K562 (cell line): Measurements from ENCODE around the gene AZU1. TPM values are rescaled to one million over a fixed set of nuclear protein-coding genes. Genes with fewer than 3 reads are reported as not detected.
A peak's percentile ranks its signal among the peaks of the same experiment; 100 is the strongest.

ENCODE experiments used
- ARNT ChIP-seq, 2 experiments: fragments of 450-650 bp; IDR thresholded peaks; 2 replicates each; pipeline ENCODE4 v1.6.1; 2016; ENCODE audit warnings: mild to moderate bottlenecking in 1 of 2
- ATF7 ChIP-seq: fragments of 450-650 bp; IDR thresholded peaks from 2 replicates; pipeline ENCODE4 v1.7.1; 2014; ENCODE audit warnings: mild to moderate bottlenecking, moderate library complexity
- BRD4 ChIP-seq: fragments of 200-600 bp; sonication (generic); IDR thresholded peaks from 2 replicates; pipeline ENCODE4 v1.6.1; 2017; ENCODE audit warnings: inconsistent platforms
- CHD4 ChIP-seq: fragments of 200-600 bp; sonication (generic); IDR thresholded peaks from 3 replicates; pipeline ENCODE4 v1.6.1; 2012; ENCODE audit warnings: low read depth, mild to moderate bottlenecking, mixed read lengths, low read length, inconsistent platforms; ENCODE audit not compliant: insufficient read depth, insufficient replicate concordance, poor library complexity, severe bottlenecking
- CXXC5 ChIP-seq: fragments of 250-450 bp; sonication (Bioruptor Pico); IDR thresholded peaks from 2 replicates; pipeline ENCODE4 v1.8.0; 2022; ENCODE audit warnings: inconsistent platforms, mild to moderate bottlenecking, moderate library complexity
- DDX20 ChIP-seq: fragments of 450-650 bp; IDR thresholded peaks from 2 replicates; pipeline ENCODE4 v1.6.1; 2016; ENCODE audit warnings: missing genetic modification characterization, low read depth, mild to moderate bottlenecking, missing compliant biosample characterization, moderate library complexity
- ETV1 ChIP-seq: fragments of 450-650 bp; conservative IDR thresholded peaks from 2 replicates; pipeline ENCODE4 v1.6.1; 2016; ENCODE audit warnings: missing genetic modification characterization, control low read depth, low read depth, missing compliant biosample characterization
- FUS ChIP-seq: fragments of 200-400 bp; formaldehyde crosslinking; optimal IDR thresholded peaks from 2 replicates; pipeline ENCODE3; 2017; ENCODE audit warnings: low read depth, low read length
- GTF2E2 ChIP-seq: fragments of 200-800 bp; sonication (Bioruptor generic); IDR thresholded peaks from 2 replicates; pipeline ENCODE4 v1.6.1; 2016; ENCODE audit warnings: missing genetic modification characterization, missing compliant biosample characterization
- POLR2AphosphoS5 ChIP-seq: IDR thresholded peaks from 2 replicates; pipeline ENCODE4 v1.6.1; 2011; ENCODE audit warnings: mild to moderate bottlenecking, low read depth, low read length, moderate library complexity; ENCODE audit not compliant: control insufficient read depth, insufficient read depth
- PURB ChIP-seq: sonication (generic); formaldehyde crosslinking; IDR thresholded peaks from 2 replicates; pipeline ENCODE4 v1.9.0; 2021; ENCODE audit warnings: low read depth, mild to moderate bottlenecking, missing genetic modification reagents
- RBM14 ChIP-seq: fragments of 200-400 bp; formaldehyde crosslinking; IDR thresholded peaks from 2 replicates; pipeline ENCODE4 v1.6.1; 2018; ENCODE audit warnings: low read depth, mild to moderate bottlenecking, low read length, moderate library complexity, borderline replicate concordance; ENCODE audit not compliant: insufficient read depth
- RBM22 ChIP-seq: fragments of 200-400 bp; formaldehyde crosslinking; IDR thresholded peaks from 2 replicates; pipeline ENCODE4 v1.6.1; 2018; ENCODE audit warnings: low read length, low read depth; ENCODE audit not compliant: poor library complexity, severe bottlenecking
- RFX5 ChIP-seq: IDR thresholded peaks from 2 replicates; pipeline ENCODE4 v1.6.1; 2011; ENCODE audit warnings: low read depth, mild to moderate bottlenecking, improper control_type of control experiment, low read length
- SAFB2 ChIP-seq: fragments of 200-400 bp; formaldehyde crosslinking; IDR thresholded peaks from 2 replicates; pipeline ENCODE4 v1.6.1; 2018; ENCODE audit warnings: borderline replicate concordance, low read length, low read depth, moderate library complexity; ENCODE audit not compliant: severe bottlenecking
- STAG1 ChIP-seq: sonication (generic); formaldehyde crosslinking; IDR thresholded peaks from 2 replicates; pipeline ENCODE4 v1.5.0; 2020; ENCODE audit warnings: missing genetic modification reagents, borderline replicate concordance
- TAF15 ChIP-seq: fragments of 200-400 bp; formaldehyde crosslinking; IDR thresholded peaks from 2 replicates; pipeline ENCODE4 v1.6.1; 2017; ENCODE audit warnings: mild to moderate bottlenecking, low read depth, low read length, moderate library complexity
- ZBED1 ChIP-seq: IDR thresholded peaks from 2 replicates; pipeline ENCODE4 v1.6.1; 2014
- ZBTB26 ChIP-seq: fragments of 450-650 bp; formaldehyde crosslinking; IDR thresholded peaks from 2 replicates; pipeline ENCODE4 v1.4.0; 2022; ENCODE audit warnings: missing genetic modification characterization
- ZFP36 ChIP-seq: fragments of 150-350 bp; IDR thresholded peaks from 2 replicates; pipeline ENCODE4 v1.6.1; 2018; ENCODE audit warnings: low read length, low read depth; ENCODE audit not compliant: partially characterized antibody
- ZNF436 ChIP-seq: fragments of 250-450, 450-650 bp; sonication (Bioruptor Pico); formaldehyde crosslinking; IDR thresholded peaks from 2 replicates; pipeline ENCODE4 v1.7.0; 2020; ENCODE audit warnings: mild to moderate bottlenecking
- polyA plus RNA-seq, 8 experiments: library from polyadenylated mRNA; depleted of rRNA in 4 of 8; stranded (reverse) in 5 of 8; unstranded in 3 of 8; fragments of >200 nt; fragmentation: Nextera tagmentation in 2 of 8; fragmentation: Illumina TruSeq in 1 of 8; extraction: Ambion mirVana in 2 of 8; extraction: Trizol in 1 of 8; gene quantifications; 2 replicates each; pipeline versions ENCODE4 v1.2.1 to v1.2.3, GENCODE V29; 2011 to 2014; ENCODE audit warnings: inconsistent platforms in 1 of 8, missing spikeins in 1 of 8
- total RNA-seq, 7 experiments: library from RNA; depleted of rRNA in 6 of 7; stranded (reverse); fragments of >200 nt in 6 of 7; fragmentation: Illumina TruSeq in 2 of 7; extraction: Trizol in 2 of 7; gene quantifications; 2 replicates each; pipeline versions ENCODE4 v1.2.1 to v1.2.3, GENCODE V29; 2011 to 2021; ENCODE audit warnings: low replicate concordance in 1 of 7
- TF ChIP-seq, protein P1 (sequence below), 2 experiments: IDR thresholded peaks in 1 of 2; conservative IDR thresholded peaks in 1 of 2; 2 replicates each; pipeline ENCODE4 v1.6.1; 2016; ENCODE audit warnings: low read depth in 2 of 2, mild to moderate bottlenecking in 1 of 2, missing compliant biosample characterization in 1 of 2, missing genetic modification characterization in 1 of 2, moderate library complexity in 1 of 2

Gene AZU1
- total and polyA plus RNA-seq, 9 of the 15 experiments (the other 6 are each of a cell fraction or from before 2014, with no cell fraction given), result 0.29 to 1.9 (median 0.59) TPM; not detected in 3

GRCh38 chr19:796692-797527, 30.7 kb upstream of the AZU1 start, which contains the start of gene PTBP1 (continued):
- TF ChIP-seq POLR2AphosphoS5, result peak; percentile 79
- TF ChIP-seq FUS, result no peak
- TF ChIP-seq ETV1, result 0 out of 2 replicates have a peak, but pooled peaks have one; percentile 17
- TF ChIP-seq ZBED1, result peak; percentile 40; the same call in 1 of the 2 replicates
- TF ChIP-seq, protein P1, sequence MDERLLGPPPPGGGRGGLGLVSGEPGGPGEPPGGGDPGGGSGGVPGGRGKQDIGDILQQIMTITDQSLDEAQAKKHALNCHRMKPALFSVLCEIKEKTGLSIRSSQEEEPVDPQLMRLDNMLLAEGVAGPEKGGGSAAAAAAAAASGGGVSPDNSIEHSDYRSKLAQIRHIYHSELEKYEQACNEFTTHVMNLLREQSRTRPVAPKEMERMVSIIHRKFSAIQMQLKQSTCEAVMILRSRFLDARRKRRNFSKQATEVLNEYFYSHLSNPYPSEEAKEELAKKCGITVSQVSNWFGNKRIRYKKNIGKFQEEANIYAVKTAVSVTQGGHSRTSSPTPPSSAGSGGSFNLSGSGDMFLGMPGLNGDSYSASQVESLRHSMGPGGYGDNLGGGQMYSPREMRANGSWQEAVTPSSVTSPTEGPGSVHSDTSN (CRISPR knock-in tag; IDR thresholded peaks at IDR 0.05; ENCODE audit: low read depth), result no peak
- TF ChIP-seq, protein P1 (tag; conservative IDR thresholded peaks at IDR 0.05; ENCODE audit: low read depth), result peak; percentile 93
- TF ChIP-seq GTF2E2 (tag), result peak; percentile 67
- TF ChIP-seq SAFB2, result no peak
- TF ChIP-seq RBM22, result no peak
- no peak for TF ChIP-seq ZNF436
- peak; percentile 88 for TF ChIP-seq ATF7
- TF ChIP-seq CXXC5 (CRISPR knock-in tag), result peak; percentile 96
- TF ChIP-seq CHD4, result peak; percentile 35
- TF ChIP-seq ZBTB26, result no peak
- TF ChIP-seq STAG1 (CRISPR knock-in tag), result no peak
- no peak; the same call in 1 of the 2 replicates for TF ChIP-seq RFX5
- TF ChIP-seq BRD4, result no peak
- TF ChIP-seq RBM14, result no peak
- TF ChIP-seq PURB, result no peak
- TF ChIP-seq ARNT (IDR thresholded peaks at IDR 0.05), result 0 out of 4 replicates have a peak, but pooled peaks of 1 of the 2 experiments have one; percentile 31
- TF ChIP-seq DDX20 (tag), result no peak
- no peak for TF ChIP-seq TAF15
- TF ChIP-seq ZFP36, result no peak
